GM23338 (cell line): ENCODE results near the gene RIOK2. TPM values are rescaled to one million over a fixed set of nuclear protein-coding genes. Genes with fewer than 3 reads are reported as not detected.

ENCODE experiments used
- ATAC-seq: fragments of 200-7000 bp; cut with Tn5 transposase; 3 replicates; pipeline ENCODE4 v1.9.1; 2020
- DNase-seq: peaks from one replicate; pipeline ENCODE4 v3.0.0-alpha.2; 2015; ENCODE audit warnings: low spot score
- H2AFZ ChIP-seq: fragments of 200-600 bp; sonication (generic); 2 replicates; pipeline ENCODE4 v1.8.0; 2016; ENCODE audit warnings: antibody characterized with exemption, mild to moderate bottlenecking, moderate library complexity
- H3F3A ChIP-seq: fragments of 200-600 bp; sonication (generic); replicated peaks from 2 replicates; pipeline ENCODE4 v1.8.0; 2017; ENCODE audit warnings: antibody characterized with exemption, mixed run types, low read depth
- H3K27ac ChIP-seq: fragments of 200-600 bp; sonication (generic); 2 replicates; pipeline ENCODE4 v1.6.1; 2016; ENCODE audit warnings: low read depth
- H3K27me3 ChIP-seq: fragments of 200-600 bp; sonication (generic); 2 replicates; pipeline ENCODE4 v1.8.0; 2016; ENCODE audit warnings: mild to moderate bottlenecking, mixed run types, moderate library complexity; ENCODE audit not compliant: insufficient read depth
- H3K36me3 ChIP-seq: fragments of 200-600 bp; sonication (generic); 2 replicates; pipeline ENCODE4 v1.8.0; 2016; ENCODE audit warnings: mild to moderate bottlenecking; ENCODE audit not compliant: insufficient read depth
- H3K4me1 ChIP-seq: fragments of 200-600 bp; sonication (generic); 2 replicates; pipeline ENCODE4 v1.8.0; 2016; ENCODE audit warnings: mild to moderate bottlenecking, moderate library complexity; ENCODE audit not compliant: insufficient read depth
- H3K4me2 ChIP-seq: fragments of 200-600 bp; sonication (generic); 2 replicates; pipeline ENCODE4 v1.7.1; 2017; ENCODE audit warnings: mixed run types
- H3K4me3 ChIP-seq: fragments of 200-600 bp; sonication (generic); 2 replicates; pipeline ENCODE4 v1.6.1; 2016; ENCODE audit warnings: mixed run types
- H3K79me2 ChIP-seq: fragments of 200-600 bp; sonication (generic); replicated peaks from 2 replicates; pipeline ENCODE4 v1.8.0; 2017; ENCODE audit warnings: mild to moderate bottlenecking; ENCODE audit not compliant: insufficient read depth
- H3K9me2 ChIP-seq: fragments of 200-600 bp; sonication (generic); 2 replicates; pipeline ENCODE4 v1.8.0; 2017; ENCODE audit not compliant: insufficient read depth
- H4K20me1 ChIP-seq: fragments of 200-600 bp; sonication (generic); replicated peaks from 2 replicates; pipeline ENCODE4 v1.8.0; 2017; ENCODE audit warnings: mild to moderate bottlenecking; ENCODE audit not compliant: insufficient read depth
- H3K27ac Mint-ChIP-seq: 2 replicates; pipeline ENCODE4 v1.8.0; 2020; ENCODE audit warnings: inconsistent platforms, mild to moderate bottlenecking, moderate library complexity, mixed read lengths
- H3K27me3 Mint-ChIP-seq: 3 replicates; pipeline ENCODE4 v1.8.0; 2022; ENCODE audit warnings: low read depth, mild to moderate bottlenecking, moderate library complexity, mixed read lengths, inconsistent platforms; ENCODE audit not compliant: insufficient read depth, poor library complexity
- H3K36me3 Mint-ChIP-seq: 3 replicates; pipeline ENCODE4 v1.8.0; 2021; ENCODE audit warnings: low read depth, mild to moderate bottlenecking, inconsistent platforms, moderate library complexity, mixed read lengths
- H3K4me1 Mint-ChIP-seq: 3 replicates; pipeline ENCODE4 v1.8.0; 2020; ENCODE audit warnings: mild to moderate bottlenecking, inconsistent platforms, mixed read lengths
- H3K4me3 Mint-ChIP-seq: 3 replicates; pipeline ENCODE4 v1.8.0; 2021; ENCODE audit warnings: moderate library complexity, mild to moderate bottlenecking, inconsistent platforms, mixed read lengths
- H3K9me3 Mint-ChIP-seq: 3 replicates; pipeline ENCODE4 v1.8.0; 2020; ENCODE audit warnings: moderate library complexity, mild to moderate bottlenecking, inconsistent platforms, mixed read lengths
- CREB1 ChIP-seq: fragments of 250-450 bp; sonication (Bioruptor Pico); IDR thresholded peaks from 2 replicates; pipeline ENCODE4 v1.5.0; 2020; ENCODE audit warnings: low read depth, mild to moderate bottlenecking, moderate library complexity
- CTCF ChIP-seq, 2 experiments: fragments of 200-600 bp in 1 of 2; sonication (generic) in 1 of 2; conservative IDR thresholded peaks; 2 replicates each; pipeline versions ENCODE4 v1.5.1 to v1.6.1; 2016 to 2017; ENCODE audit warnings: antibody characterized with exemption in 2 of 2, low read depth in 2 of 2, mild to moderate bottlenecking in 2 of 2, moderate library complexity in 1 of 2
- ETS1 ChIP-seq: IDR thresholded peaks from 2 replicates; pipeline ENCODE4 v1.6.1; 2016; ENCODE audit warnings: antibody characterized with exemption
- JUNB ChIP-seq: IDR thresholded peaks from one replicate; pipeline ENCODE4 v1.6.1; 2016; ENCODE audit warnings: antibody characterized with exemption; ENCODE audit not compliant: unreplicated experiment
- NANOG ChIP-seq: IDR thresholded peaks from 2 replicates; pipeline ENCODE4 v1.6.1; 2016; ENCODE audit warnings: antibody characterized with exemption, borderline replicate concordance
- POLR2AphosphoS5 ChIP-seq: IDR thresholded peaks from 2 replicates; pipeline ENCODE4 v1.6.1; 2016; ENCODE audit warnings: antibody characterized with exemption, low read depth
- REST ChIP-seq: IDR thresholded peaks from one replicate; pipeline ENCODE4 v1.6.1; 2018; ENCODE audit warnings: antibody characterized with exemption; ENCODE audit not compliant: unreplicated experiment
- STAT1 ChIP-seq: IDR thresholded peaks from one replicate; pipeline ENCODE4 v1.6.1; 2016; ENCODE audit warnings: antibody characterized with exemption; ENCODE audit not compliant: unreplicated experiment
- ZNF114 ChIP-seq: fragments of 250-450 bp; sonication (Bioruptor Pico); IDR thresholded peaks from 2 replicates; pipeline ENCODE4 v1.5.0; 2020; ENCODE audit warnings: mild to moderate bottlenecking, moderate library complexity
- ZNF331 ChIP-seq: fragments of 250-450 bp; sonication (Bioruptor Pico); IDR thresholded peaks from 2 replicates; pipeline ENCODE4 v1.5.0; 2020; ENCODE audit warnings: low read depth, mild to moderate bottlenecking, moderate library complexity
- polyA plus RNA-seq: library from polyadenylated mRNA; unstranded; fragments of >200 nt; fragmentation: Nextera tagmentation; extraction: Ambion mirVana; gene quantifications from 2 replicates; pipeline ENCODE4 v1.2.1, GENCODE V29; 2016
- total RNA-seq: library from RNA; depleted of rRNA; stranded (reverse); fragments of >200 nt; shearing (Covaris generic); gene quantifications from 2 replicates; pipeline ENCODE4 v1.2.3, GENCODE V29; 2014

RIOK2 gene
- total and polyA plus RNA-seq, 2 experiments from 2014 or later: 22.9 to 47.6 TPM

- no peak for TF ChIP-seq REST
- TF ChIP-seq ETS1: no peak
- TF ChIP-seq NANOG: no peak
- TF ChIP-seq ZNF114: no peak
Measured at GRCh38 chr5:97131139-97131710, 51.8 kb downstream of the RIOK2 start (continued).

GRCh38 chr5:97127727-97128126, 55.3 kb downstream of the RIOK2 start:
- Histone ChIP-seq H3K4me3 (no peak overlapping the region), H3K4me1 (no peaks in the 10 kb centered on the region), H3K4me2 (no peak overlapping the region), H3K9me2 (0 out of 2 replicates have a peak, but pooled peaks cover 6% of the 10 kb centered on the region), H4K20me1 (no peaks in the 10 kb centered on the region), H3K79me2 (no peaks in the 10 kb centered on the region), H3K27ac (no peak overlapping the region), H3K36me3 (no peaks in the 10 kb centered on the region), H3F3A (no peaks in the 10 kb centered on the region), H2AFZ (no peak overlapping the region), H3K27me3 (no peaks in the 10 kb centered on the region)
- ATAC-seq (no peak), DNase-seq (no peak)
- H3K4me1 Mint-ChIP-seq: no peaks in the 10 kb centered on the region; the same call in 2 of the 3 replicates
- H3K9me3 Mint-ChIP-seq: no peaks in the 10 kb centered on the region
- no peak overlapping the region for H3K27ac Mint-ChIP-seq
- peaks cover 2% of the 10 kb centered on the region for H3K27me3 Mint-ChIP-seq
- no peak overlapping the region for H3K4me3 Mint-ChIP-seq
- TF ChIP-seq STAT1 (no peak), CREB1 (CRISPR knock-in tag) (no peak), JUNB (no peak), POLR2AphosphoS5 (no peak), CTCF (conservative IDR thresholded peaks at IDR 0.05; ENCODE audit: low read depth in 2 of 2) (no peak), ZNF331 (CRISPR knock-in tag) (no peak), NANOG (no peak)
- no peaks in the 10 kb centered on the region for H3K36me3 Mint-ChIP-seq
